Activated T-helper 1 cell treated with Interleukin-2 at 50 U/mL for 16 hours (primary cell): ENCODE data around the gene C1QTNF5.
A peak's percentile ranks its signal among the peaks of the same experiment; 100 is the strongest.
"Not testable (repeated sequence)": the region's sequence is repeated elsewhere in the genome, so short reads cannot be mapped to it uniquely, and the experiment has no call there.

Experiments used
- DNase-seq: peaks from one replicate; pipeline ENCODE4 v3.0.0-alpha.2; 2020; ENCODE audit warnings: low read depth

Gene C1QTNF5, protein sequence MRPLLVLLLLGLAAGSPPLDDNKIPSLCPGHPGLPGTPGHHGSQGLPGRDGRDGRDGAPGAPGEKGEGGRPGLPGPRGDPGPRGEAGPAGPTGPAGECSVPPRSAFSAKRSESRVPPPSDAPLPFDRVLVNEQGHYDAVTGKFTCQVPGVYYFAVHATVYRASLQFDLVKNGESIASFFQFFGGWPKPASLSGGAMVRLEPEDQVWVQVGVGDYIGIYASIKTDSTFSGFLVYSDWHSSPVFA

DNA sequence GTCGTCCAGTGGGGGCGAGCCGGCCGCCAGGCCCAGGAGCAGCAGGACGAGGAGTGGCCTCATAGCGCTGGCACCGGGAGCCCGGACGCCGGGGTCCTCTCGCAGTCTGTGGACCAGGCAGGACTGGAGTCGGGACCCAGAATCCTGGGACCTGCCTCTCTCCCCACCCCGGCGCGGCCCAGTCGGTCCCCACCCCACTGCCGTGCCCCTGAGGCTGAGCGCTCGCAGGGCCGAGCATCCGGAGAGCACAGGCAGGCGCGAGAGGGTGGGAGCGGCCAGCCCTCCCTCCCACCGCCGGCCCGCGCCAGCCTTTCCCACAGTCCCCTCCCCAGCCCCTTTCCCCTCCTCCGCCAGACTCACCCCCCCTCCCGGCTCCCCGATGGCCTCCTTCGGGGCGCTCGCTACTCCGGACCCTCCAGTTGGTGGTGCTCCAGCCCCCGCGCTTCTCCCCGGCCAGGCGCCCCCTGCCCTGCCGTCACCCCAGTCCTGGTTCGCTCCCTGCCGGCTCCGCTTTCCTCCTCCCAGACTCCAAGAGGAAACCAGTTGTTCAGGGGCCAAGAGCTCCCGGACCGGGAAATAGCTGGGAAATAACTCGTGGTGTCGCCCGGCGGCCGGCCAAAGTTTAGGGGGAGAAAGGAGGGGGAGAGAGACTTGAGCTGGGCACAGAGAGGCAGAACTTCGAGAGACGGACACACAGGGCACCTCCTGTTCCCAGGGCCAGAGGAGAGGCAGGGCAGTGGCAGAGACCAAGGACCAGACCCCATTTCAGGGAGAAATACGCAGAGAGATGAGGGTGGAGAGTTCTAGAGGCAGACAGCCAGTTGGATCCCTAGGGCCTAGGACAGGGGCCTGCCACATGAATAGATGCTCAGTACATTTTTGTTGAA lies at the start of gene C1QTNF5:
Gene C1QTNF5 (minus strand): TSS at position 549 of the 887 bp plus-strand sequence. CDS start 486 bp downstream, at position 63.
- no peak for DNase-seq

DNA sequence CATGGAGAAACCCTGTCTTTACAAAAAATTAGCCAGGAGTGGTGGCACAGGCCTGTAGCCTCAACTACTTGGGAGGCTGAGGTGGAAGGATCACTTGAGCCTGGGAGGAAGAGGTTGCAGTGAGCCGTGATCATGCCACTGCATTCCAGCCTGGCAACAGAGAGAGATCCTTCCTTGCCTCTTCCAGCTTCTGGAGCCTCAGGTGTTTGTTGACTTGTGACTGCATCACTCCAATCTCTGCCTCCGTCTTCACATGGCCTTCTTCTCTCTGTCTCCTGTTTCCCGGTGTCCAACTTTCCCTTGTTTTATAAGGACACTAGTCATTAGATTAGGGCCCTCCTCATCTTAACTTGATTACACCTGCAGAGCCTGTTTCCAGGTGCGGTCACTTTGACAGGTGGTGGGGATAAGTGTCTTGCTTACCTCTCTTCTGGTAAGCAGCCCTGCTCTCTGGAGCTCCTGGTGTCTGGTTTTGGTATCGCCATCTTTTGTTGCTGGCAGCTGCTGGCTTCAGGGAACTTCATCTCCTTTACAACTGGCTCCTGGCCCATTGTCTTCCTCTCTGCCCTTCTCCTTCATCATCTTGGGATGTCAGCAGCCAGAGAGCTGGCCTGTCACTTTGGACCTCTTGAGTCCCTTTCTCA lies 49.0 kb upstream of the C1QTNF5 start:
- no peak for DNase-seq

DNA sequence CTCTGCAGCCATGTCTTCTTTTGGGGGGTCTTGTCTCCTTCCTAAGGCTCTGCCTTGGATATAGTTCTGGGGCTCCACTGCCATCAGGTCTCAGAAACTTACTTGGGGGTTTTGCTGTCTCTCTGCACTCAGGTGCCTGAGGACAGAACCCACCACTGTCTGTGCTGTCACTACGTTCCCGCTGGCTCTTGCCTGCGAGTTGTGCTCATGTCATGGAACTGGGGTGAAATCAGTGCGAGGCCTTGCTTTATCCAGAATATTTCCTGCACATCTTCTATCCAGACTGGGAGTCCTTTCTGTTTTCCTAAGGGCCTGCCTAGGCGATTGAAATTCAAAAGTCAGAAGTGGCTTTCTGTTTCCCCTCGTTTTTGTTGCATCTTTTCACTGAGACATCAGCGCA lies 47.4 kb upstream of the C1QTNF5 start:
- no peak for DNase-seq

DNA sequence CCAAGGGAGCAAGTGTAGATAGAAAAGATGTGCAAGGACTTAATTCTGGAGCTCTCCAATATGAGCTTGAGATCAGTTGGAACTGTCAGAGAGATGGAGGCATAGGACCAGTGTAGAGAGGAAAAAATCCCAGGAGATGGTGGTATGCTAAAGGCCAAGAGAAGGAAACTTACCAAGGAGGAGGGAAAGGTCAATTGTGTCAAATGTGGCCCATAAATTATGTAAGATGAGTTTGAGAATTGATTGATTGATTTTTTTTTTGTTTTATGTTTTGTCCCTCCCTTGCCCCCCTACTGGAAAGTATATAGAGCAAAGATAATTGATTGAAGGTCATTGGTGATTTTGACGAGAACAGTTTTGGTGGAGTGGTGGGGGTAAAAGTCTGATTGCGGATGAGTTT lies 43.6 kb upstream of the C1QTNF5 start:
- DNase-seq, result no peak

DNA sequence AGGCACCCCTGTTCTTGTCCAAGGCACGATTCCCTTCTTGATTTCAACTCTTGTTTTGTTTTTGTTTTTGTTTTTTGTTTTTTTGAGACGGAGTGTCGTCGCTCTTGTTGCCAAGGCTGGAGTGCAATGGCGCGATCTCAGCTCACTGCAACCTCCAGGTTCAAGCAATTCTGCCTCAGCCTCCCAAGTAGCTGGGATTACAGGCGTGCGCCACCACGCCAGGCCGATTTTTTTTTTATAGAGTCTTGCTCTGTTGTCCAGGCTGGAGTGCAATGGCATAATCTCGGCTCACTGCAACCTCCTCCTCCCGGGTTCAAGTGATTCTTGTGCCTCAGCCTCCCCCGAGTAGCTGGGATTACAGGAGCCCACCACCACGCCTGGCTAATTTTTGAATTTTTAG lies 41.8 kb upstream of the C1QTNF5 start:
- DNase-seq, result not testable (repeated sequence)

DNA sequence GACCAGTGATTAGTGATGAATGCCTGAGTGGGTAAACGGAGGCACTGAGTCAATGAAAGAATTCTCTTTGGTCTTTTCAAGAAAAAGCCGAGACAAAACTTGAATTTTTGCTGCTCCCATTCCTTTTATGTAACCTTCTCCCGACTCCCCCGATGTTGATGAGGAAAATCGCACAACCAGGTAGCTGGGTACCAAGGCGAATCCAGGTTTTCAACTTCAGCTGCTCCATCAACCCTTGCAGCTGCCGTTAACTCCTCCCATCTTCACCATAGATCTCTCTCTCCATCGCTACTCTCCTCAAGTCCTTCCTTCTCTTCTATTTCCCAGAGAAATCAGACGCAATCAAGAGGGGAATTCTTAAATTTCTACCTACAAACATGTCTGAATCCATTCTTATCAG lies 41.4 kb upstream of the C1QTNF5 start:
- DNase-seq, result no peak

DNA sequence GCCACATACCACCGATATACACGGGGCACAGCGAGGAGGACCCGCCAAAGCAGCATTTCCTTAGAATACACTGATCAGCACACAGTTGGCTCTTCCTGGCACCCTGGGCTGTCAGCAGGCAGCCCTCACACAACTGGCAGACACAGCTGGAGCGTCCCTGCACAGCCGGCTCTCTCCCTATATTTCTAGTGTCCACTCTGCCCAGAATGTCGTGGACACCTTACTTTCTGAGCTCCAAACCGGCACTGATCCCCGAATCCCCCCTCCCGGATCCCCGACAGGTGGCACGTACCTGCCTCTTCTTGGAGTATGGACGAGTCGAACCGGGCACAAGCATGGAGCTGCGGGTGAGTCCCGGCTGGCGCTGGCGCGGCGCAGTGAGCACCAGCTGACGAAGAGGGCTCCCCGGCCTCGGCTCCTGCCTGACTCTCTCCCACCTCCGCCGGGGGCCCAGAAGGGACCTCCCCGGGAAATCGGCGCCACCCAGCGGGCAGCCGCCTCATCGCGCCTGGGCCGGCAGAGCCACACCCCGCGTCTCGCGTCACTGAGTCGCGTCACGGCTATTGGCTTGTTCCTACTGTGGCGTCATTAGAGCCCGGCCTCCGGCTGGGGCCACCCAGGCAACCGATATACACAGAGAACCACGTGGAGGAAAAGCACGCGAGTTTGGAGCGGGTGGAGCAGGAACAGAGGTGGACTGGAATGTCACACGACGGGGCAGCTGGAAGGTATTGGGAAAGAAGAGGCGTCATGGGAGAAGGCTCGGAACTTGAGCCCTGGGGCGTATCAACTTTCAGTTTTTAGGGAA lies 40.7 kb upstream of the C1QTNF5 start, which contains the start of gene USP2:
Gene USP2 (minus strand): TSS at position 510 of the 808 bp plus-strand sequence. CDS start 8,210 bp downstream, outside the sequence.
- DNase-seq, result peak; percentile 96

DNA sequence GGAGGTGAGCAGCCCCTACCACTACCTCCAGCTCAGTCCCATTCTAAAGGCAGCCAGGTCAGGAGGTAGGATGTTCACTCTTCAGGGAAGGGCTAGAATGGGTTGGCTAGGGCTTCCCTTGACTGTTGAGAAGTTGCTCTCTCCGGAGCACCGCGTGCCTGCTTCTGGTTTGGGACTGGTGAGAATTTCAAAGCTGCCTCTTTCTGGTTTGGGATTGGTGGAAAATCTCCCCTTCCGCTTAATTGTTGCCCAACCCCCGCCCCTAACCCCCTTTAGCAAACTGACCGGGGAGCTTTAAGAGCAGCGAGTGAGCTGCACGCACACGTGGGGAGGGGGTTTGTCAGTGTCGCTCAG lies 40.1 kb upstream of the C1QTNF5 start:
- DNase-seq, result no peak

DNA sequence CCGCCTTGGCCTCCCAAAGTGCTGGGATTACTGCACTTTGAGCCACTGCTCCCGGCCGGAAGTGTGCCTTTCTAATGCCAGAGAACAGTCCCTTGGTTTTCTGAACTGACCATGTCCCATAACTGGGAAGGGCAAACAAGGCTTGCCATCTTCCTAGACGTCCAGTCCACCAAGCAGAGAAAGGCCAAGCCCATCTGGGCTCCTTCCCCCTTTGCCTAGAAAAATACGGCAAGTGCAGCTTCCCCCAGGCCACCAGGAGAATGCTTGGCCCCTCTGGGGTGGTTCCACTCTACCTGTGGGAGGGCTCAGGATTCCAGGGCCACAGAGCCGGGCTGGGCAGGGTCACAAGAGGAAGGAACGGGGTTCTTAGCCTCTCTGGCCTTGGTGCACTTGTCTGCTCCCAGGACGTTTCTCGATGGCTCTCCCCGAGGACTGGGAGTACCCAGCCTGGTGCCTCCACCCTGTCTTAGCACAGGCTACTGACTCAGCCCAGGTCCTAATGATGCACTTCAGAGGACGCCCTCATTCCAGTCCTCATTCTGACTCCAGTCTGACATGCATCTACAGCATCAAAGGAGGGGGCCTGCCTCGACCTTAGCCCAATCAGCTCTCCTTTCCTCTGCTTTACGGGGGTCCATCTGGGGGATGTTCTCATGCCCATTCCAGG lies 39.6 kb upstream of the C1QTNF5 start:
- DNase-seq, result no peak

DNA sequence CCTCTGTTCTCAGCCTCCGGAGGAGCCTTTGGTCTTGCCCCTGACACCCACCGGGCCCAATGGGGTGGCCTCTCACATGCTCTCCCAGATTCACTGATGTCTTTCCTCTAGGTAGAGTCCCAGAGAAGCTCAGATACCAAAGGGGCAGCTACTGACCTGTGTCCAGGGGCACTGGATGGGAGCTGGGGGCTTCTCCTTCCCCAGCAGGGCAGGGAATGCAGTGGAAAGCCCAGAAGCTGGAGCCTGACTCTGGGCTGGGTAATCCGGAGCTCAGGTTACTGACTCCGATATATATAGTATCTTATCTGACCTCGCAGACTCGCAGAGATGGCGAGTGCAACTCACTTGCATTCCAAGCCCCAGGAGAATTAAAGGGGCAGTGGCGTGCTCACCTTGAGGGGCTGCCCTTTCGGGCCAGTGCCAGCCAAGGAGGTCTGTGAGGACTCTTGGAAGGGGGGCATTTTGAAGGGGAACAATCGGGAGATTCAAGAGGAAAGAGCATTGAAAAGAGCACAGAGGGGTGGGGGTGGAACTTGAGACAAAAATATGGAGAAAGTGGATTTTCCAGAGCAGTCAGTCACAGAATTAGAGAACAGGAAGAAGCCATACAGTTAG lies 38.3 kb upstream of the C1QTNF5 start:
- DNase-seq, result no peak

DNA sequence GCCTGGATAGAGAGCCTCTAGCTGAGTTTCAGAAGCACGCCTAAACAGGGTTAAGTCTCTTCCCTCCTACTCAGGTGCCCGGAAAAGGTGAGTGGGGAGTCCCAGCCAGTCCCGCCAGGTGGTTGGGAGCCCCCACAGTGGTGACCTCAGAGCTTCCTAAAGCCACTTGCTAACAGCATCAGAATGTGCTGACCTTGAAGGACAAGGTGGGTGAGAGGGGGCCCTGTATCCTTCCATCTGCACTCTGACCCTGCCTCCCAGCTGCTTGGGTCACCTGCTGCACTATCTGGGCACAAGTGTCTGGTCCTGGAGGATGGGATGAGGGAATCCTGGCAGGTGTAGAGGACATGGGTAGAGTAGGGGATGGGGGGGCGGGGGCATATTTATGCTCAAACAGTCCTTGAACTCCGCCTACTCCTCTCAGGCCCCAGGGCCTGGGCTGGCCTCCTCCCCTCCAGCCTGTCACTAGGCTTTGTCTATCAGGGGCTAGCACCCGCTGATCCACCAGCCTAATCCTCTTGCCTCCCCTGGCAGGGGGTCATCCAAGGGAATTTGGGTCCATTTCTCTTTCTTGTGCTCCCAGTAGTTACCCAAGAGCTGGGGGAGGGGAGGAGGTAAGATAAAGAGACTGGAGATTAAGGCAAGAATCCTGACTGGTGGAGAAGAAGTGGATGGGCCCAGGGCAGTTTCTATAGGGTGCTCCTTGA lies 37.4 kb upstream of the C1QTNF5 start:
- no peak for DNase-seq

DNA sequence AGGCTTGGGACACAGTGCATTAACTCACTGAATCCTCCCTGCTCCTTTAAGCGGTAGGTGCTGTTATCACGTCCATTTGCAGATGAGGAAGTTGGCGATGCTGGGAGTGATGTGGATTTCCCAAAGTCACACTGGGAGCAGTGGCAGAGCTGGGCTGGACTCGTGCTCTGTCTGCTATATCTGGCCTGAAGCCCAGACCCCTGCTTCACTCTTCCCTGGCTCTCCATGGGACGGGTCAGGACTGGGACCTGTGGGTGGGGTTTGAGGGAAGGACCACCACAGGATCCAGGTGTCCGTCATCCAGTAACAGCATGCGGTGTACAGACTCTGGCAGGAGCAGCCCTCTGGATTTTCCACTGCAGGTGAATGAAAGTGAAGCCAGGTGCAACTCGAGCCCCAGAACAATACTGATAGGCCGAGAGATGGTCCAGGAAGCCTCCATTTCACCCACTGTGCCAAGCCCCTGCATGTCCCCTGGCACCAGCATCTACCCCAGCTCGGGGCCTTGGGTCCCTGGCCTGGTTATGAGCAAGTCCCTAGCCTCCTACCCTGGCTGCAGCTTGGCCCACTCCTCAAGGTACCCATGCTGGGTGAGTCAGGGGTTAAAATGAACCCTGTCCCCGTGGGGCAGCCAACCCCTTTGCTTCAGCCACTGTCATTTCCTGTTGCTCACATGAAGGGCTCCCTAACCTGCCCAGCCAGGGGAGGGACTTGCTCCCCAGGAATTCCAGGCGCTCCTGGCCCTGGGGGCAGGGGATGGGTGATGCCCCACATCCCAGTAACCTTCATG lies 36.6 kb upstream of the C1QTNF5 start:
- DNase-seq, result no peak

DNA sequence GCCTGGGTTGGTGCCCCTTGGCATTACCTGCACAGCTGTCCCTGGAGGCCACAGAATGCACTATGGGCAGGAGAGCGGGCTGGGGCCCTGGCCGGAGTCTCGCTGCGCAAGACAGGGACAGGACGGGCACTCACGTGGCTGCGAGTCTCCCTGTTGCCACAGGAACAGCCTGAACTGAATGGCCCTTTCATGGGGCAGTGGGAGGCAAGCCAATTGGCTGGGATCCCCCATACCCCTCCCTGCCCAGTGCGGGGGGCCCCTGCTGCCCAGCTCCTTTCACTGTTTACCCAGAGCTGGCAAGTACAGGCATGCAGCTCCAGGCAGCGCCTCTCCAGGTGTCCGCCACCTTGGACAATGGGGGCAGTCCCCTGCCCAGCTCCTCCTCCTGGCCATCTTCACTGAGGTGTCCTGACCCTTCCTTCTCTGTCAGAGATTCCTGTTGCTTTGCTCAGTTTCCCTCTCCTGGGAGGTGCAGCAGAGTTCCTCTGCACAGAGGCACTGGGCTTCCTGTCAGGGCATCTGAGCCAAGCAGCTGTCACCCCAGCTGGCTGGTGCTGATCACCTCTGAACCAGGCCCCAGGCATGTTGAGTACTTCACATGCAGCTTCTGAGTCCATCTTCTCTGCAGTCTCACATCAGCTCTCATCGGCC lies 35.6 kb upstream of the C1QTNF5 start:
- no peak for DNase-seq

DNA sequence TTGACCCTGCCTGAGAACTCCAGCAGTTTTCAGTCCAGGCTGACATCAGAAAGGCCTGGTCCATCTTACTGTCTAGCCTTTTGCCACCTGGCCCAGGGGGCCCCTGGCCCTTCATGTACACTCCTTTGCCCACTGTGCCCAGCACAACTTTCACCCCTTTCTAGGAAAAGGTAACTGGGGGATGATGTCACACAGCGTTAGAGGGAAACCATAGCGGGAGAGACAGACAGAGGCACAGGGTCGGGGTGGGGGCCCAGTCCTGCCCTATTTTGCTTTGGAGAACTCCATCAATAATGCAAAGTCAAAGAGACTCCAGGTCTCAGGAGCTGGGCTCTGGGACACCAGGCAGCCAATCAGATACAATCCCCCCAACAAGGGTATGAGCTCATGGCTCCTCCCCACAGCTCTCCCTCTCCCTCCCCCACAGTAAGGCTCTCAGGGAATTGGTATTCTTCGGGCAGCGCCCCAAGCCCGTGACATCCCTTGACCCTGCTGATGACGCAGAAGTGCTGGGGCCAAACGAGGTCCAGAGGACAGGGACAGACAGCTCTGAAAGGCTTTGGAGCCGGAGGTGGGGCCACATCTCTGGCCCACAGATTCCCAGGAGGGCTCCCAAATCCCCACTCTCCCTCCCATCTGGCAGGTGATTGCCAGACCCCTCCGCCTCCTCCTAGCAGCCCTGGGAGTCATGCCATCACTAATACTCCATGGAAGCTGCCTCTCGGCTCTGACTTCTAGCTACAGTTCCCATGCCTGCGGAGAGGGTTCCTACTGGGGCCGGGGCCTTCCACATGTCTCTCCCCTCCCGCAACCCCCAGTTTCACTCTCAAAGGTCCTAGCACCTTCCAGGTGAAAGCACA lies 34.9 kb upstream of the C1QTNF5 start:
- no peak for DNase-seq

DNA sequence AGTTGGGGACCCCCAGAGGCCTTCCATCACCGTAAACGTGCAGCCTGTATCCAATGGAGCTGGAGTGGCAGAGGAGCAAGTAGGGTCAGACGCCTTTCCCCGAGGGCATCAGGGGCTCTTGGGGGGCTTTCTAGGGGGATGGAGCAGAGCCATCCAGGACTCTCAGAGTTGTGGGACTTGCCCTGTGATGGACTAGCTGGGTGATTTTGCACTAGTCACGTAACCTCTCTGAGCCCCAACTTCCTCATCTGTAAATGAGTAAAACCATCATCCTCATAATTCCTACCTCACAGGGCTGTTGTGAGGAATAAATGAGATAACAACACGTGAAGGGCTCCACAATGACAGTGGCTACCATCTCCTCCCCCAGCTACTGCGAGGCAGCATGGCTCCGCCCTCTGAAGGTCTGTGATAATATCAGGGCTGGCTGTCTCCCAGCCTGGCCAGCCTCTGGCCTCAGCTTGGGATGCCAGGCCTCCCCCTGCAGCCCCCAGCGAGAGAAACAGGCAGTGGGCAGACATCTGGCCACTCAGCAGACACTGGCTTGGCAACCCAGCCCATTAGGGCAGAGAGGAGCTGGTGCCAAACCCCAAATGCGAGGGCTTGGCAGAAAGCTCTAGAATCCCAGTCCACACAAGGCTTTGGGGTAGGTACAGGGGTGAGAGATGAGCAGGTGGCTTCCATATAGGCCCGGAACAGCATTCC lies 34.1 kb upstream of the C1QTNF5 start:
- DNase-seq, result no peak

DNA sequence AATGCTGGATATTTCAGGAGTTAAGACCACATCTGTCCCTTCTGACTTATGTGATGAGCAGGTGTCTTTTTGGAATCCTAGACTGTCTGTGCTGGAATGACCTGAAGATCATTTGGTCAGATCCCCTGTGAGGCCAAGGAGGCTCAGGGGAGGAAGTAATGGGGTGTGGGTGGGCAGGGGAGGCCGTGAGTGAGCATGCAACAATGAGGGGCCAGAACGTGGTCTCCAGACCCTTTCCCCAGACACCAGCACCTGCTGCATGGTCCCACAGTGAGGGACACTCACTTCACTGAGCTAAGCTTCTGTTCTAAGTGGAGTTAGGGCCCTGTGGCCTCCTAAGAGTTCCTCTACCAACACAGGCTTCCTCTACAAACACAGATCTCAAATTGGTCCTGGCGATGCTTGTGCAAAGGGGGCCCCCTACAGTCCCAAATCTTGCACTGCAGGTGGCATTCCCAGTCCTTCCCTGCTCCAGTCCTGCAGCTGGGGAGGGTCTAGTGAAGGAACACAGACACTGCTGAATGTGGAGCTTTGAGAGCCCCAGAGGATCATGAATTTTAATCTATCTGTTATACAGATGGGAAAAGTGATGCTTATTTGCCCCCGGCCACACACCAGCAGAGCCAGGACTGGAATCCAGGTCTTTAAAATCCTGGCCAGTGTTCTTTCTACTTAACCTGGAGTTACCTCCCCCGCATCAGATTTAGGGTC lies 33.4 kb upstream of the C1QTNF5 start:
- no peak for DNase-seq
